ENCODE measurements around the gene AK1. TPM values are rescaled to one million over a fixed set of nuclear protein-coding genes. Genes with fewer than 3 reads are reported as not detected.
A peak's percentile ranks its signal among the peaks of the same experiment; 100 is the strongest.

Gene AK1
- total and polyA plus RNA-seq, 2 of the 13 experiments (the other 11 are each of a cell fraction or from before 2014, with no cell fraction given), result 19.1 to 32.8 TPM

- TF ChIP-seq ATF3 (CRISPR knock-in tag; IDR thresholded peaks at IDR 0.05), result no peak
- TF ChIP-seq TRIM24 (CRISPR knock-in tag; IDR thresholded peaks at IDR 0.05), result no peak
- no peak for TF ChIP-seq SSRP1 (CRISPR knock-in tag; IDR thresholded peaks at IDR 0.05)
- no peak for TF ChIP-seq ARID3A (IDR thresholded peaks at IDR 0.05; ENCODE audit: low read depth, low read length)
- TF ChIP-seq MATR3 (CRISPR knock-in tag; IDR thresholded peaks at IDR 0.05), result no peak
- TF ChIP-seq ZNF713 (CRISPR knock-in tag; IDR thresholded peaks at IDR 0.05), result no peak
- TF ChIP-seq ARHGAP35 (CRISPR knock-in tag; IDR thresholded peaks at IDR 0.05; ENCODE audit: borderline replicate concordance), result no peak
- no peak for TF ChIP-seq ZNF737 (CRISPR knock-in tag; IDR thresholded peaks at IDR 0.05; ENCODE audit: borderline replicate concordance)
- TF ChIP-seq TP53 (CRISPR knock-in tag; conservative IDR thresholded peaks at IDR 0.05), result no peak
- TF ChIP-seq MED1 (CRISPR knock-in tag; IDR thresholded peaks at IDR 0.05), result peak; percentile 19; the same call in 1 of the 2 replicates
- TF ChIP-seq CREM (IDR thresholded peaks at IDR 0.05), result no peak
- no peak for TF ChIP-seq CREM (CRISPR knock-in tag; IDR thresholded peaks at IDR 0.05)
- no peak for TF ChIP-seq ZNF556 (CRISPR knock-in tag; IDR thresholded peaks at IDR 0.05; ENCODE audit: borderline replicate concordance)
- TF ChIP-seq SAP130 (CRISPR knock-in tag; IDR thresholded peaks at IDR 0.05; ENCODE audit: low read depth), result peak; percentile 74
- no peak for TF ChIP-seq MAFK (conservative IDR thresholded peaks at IDR 0.05 in 1 of 2, IDR thresholded peaks at IDR 0.05 in 1 of 2; ENCODE audit: low read length in 2 of 2)
- no peak for TF ChIP-seq ZNF547 (CRISPR knock-in tag; IDR thresholded peaks at IDR 0.05)
- no peak for TF ChIP-seq TRIM22 (IDR thresholded peaks at IDR 0.05)
- 0 out of 2 replicates have a peak, but pooled peaks have one; percentile 42 for TF ChIP-seq ZNF224 (CRISPR knock-in tag; IDR thresholded peaks at IDR 0.05)
- no peak for TF ChIP-seq NFATC3 (CRISPR knock-in tag; IDR thresholded peaks at IDR 0.05)
- TF ChIP-seq TBX3 (IDR thresholded peaks at IDR 0.05; ENCODE audit: borderline replicate concordance), result no peak
- no peak for TF ChIP-seq RNF2 (conservative IDR thresholded peaks at IDR 0.05; ENCODE audit: low read depth)
- TF ChIP-seq NR3C1 (CRISPR knock-in tag; IDR thresholded peaks at IDR 0.05), result no peak
- TF ChIP-seq ZNF20 (CRISPR knock-in tag; IDR thresholded peaks at IDR 0.05), result no peak
- no peak for TF ChIP-seq ZNF709 (CRISPR knock-in tag; IDR thresholded peaks at IDR 0.05)
- no peak for TF ChIP-seq ZNF468 (CRISPR knock-in tag; IDR thresholded peaks at IDR 0.05)
- TF ChIP-seq ZNF883 (CRISPR knock-in tag; IDR thresholded peaks at IDR 0.05; ENCODE audit: not compliant biosample characterization), result no peak
- TF ChIP-seq ZNF230 (CRISPR knock-in tag; IDR thresholded peaks at IDR 0.05), result no peak
- TF ChIP-seq KDM6A (CRISPR knock-in tag; IDR thresholded peaks at IDR 0.05; ENCODE audit: low read depth), result no peak
- TF ChIP-seq U2AF1 (optimal IDR thresholded peaks at IDR 0.05; ENCODE audit: low read depth, low read length), result no peak
- no peak for TF ChIP-seq ZNF451 (CRISPR knock-in tag; IDR thresholded peaks at IDR 0.05)
- TF ChIP-seq FOXP1 (IDR thresholded peaks at IDR 0.05), result no peak
- no peak for TF ChIP-seq FOXP1 (CRISPR knock-in tag; IDR thresholded peaks at IDR 0.05)
These were observed 49.0 kb downstream of the AK1 start (continued) for GRCh38 chr9:127828262-127829031.

Measured in HepG2 (cell line).